Measurements from ENCODE around the gene TMEM101. TPM values are rescaled to one million over a fixed set of nuclear protein-coding genes. Genes with fewer than 3 reads are reported as not detected.
"Not testable (repeated sequence)": the region's sequence is repeated elsewhere in the genome, so short reads cannot be mapped to it uniquely, and the experiment has no call there.

TMEM101 gene
- total RNA-seq, 3 donors from 2014 or later, result 28.6 to 80.8 (median 41.0) TPM

GRCh38 chr17:43999024-43999423 is 15.7 kb downstream of the TMEM101 start:
- H3K36me3 ChIP-seq, result no peaks in the 10 kb centered on the region
- intact Hi-C loops (cut with DNase I; ENCODE audit: low total_unique reads), result no loop called here
- H3K27ac ChIP-seq, result no peak overlapping the region
- H3K9me3 ChIP-seq, result no peaks in the 10 kb centered on the region
- TF ChIP-seq CTCF (IDR thresholded peaks at IDR 0.05), result no peak
- no peaks in the 10 kb centered on the region for H3K4me1 ChIP-seq
- DNase-seq (ENCODE audit: low spot score in 2 of 2), result no peak
- H3K27me3 ChIP-seq, result peaks cover 0 to 17% of the 10 kb centered on the region in 2 donors
- no peak overlapping the region for H3K4me3 ChIP-seq

DNA sequence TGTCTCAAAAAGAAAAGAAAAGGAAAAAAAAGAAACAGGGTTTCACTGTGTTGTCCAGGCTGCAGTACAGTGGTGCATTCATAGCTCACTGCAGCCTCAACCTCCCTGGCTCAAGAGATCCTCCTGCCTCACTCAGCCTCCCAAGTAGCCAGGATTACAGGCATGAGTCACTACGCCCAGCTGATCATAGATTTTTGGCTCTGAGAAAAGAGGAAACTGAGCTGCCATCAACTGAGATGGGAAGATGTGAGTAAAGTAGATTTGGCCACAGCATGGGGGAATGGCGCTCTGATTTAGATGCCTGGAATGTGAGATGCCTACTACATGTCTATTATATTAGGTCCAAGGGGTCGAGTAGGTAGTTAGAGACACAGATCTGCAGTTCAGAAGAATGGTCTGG is 16.2 kb downstream of the TMEM101 start:
- Histone ChIP-seq H3K4me3 (no peak overlapping the region), H3K27me3 (peaks cover 0 to 17% of the 10 kb centered on the region in 2 donors), H3K36me3 (no peaks in the 10 kb centered on the region), H3K27ac (no peak overlapping the region), H3K9me3 (no peaks in the 10 kb centered on the region), H3K4me1 (no peaks in the 10 kb centered on the region)
- intact Hi-C loops (cut with DNase I; ENCODE audit: low total_unique reads), result no loop called here
- no peak for TF ChIP-seq CTCF (IDR thresholded peaks at IDR 0.05)
- TF ChIP-seq POLR2AphosphoS5 (IDR thresholded peaks at IDR 0.05), result no peak
- TF ChIP-seq POLR2A (IDR thresholded peaks at IDR 0.05), result no peak
- DNase-seq (ENCODE audit: low spot score in 2 of 2), result no peak

- H3K4me3 ChIP-seq; H3K9me3 ChIP-seq; intact Hi-C loops (cut with DNase I; ENCODE audit: low total_unique reads); H3K4me1 ChIP-seq; H3K27ac ChIP-seq; H3K36me3 ChIP-seq; DNase-seq (ENCODE audit: low spot score in 2 of 2): not testable (repeated sequence)
- peaks cover 0 to 17% of the 10 kb centered on the region in 2 donors for H3K27me3 ChIP-seq
Observed at GRCh38 chr17:43997180-43997579, 17.6 kb downstream of the TMEM101 start.

- no peak for DNase-seq (ENCODE audit: low spot score in 2 of 2)
- no peak for TF ChIP-seq POLR2A (IDR thresholded peaks at IDR 0.05)
- no peak for TF ChIP-seq CTCF (IDR thresholded peaks at IDR 0.05)
- TF ChIP-seq POLR2AphosphoS5 (IDR thresholded peaks at IDR 0.05), result no peak
- Histone ChIP-seq H3K36me3 (no peaks in the 10 kb centered on the region), H3K4me3 (peak overlapping the region; percentile 3 to 65 (median 43)), H3K27me3 (peaks cover 0 to 17% of the 10 kb centered on the region in 2 donors), H3K27ac (no peak overlapping the region), H3K9me3 (no peaks in the 10 kb centered on the region), H3K4me1 (no peaks in the 10 kb centered on the region)
- intact Hi-C loops (cut with DNase I; ENCODE audit: low total_unique reads), result no loop called here
Observed at GRCh38 chr17:43995150-43995471, 19.7 kb downstream of the TMEM101 start.

GRCh38 chr17:43994272-43995149 is 20.3 kb downstream of the TMEM101 start:
- Histone ChIP-seq H3K27ac (no peak overlapping the region), H3K4me3 (peak overlapping the region; percentile 3 to 65 (median 43)), H3K4me1 (no peaks in the 10 kb centered on the region), H3K27me3 (peaks cover 0 to 17% of the 10 kb centered on the region in 2 donors), H3K36me3 (no peaks in the 10 kb centered on the region), H3K9me3 (no peaks in the 10 kb centered on the region)
- no peak for TF ChIP-seq POLR2A (IDR thresholded peaks at IDR 0.05)
- TF ChIP-seq CTCF (IDR thresholded peaks at IDR 0.05), result peak; percentile 62 to 90 (median 88)
- no peak for TF ChIP-seq POLR2AphosphoS5 (IDR thresholded peaks at IDR 0.05)
- intact Hi-C loops (cut with DNase I; ENCODE audit: low total_unique reads), result no loop called here
- peak; percentile 30 to 78 for DNase-seq (ENCODE audit: low spot score in 2 of 2)

Measured in breast epithelium (tissue), 4 donors.